ENCODE results near the gene GABARAP. TPM values are rescaled to one million over a fixed set of nuclear protein-coding genes. Genes with fewer than 3 reads are reported as not detected.
"Not testable (repeated sequence)": the region's sequence is repeated elsewhere in the genome, so short reads cannot be mapped to it uniquely, and the experiment has no call there.

Gene GABARAP
- total and polyA plus RNA-seq, 2 donors (not counting 1 experiment from before 2014, with no cell fraction given), result 323 to 371 TPM

GRCh38 chr17:7248796-7249195, 6.5 kb upstream of the GABARAP start:
- CTCF ChIA-PET, result interaction anchor here (1.3 kb wide), 1 partner anchor 8 kb away, joined by 4 read pairs; no protein-coding TSS in a partner anchor

DNA sequence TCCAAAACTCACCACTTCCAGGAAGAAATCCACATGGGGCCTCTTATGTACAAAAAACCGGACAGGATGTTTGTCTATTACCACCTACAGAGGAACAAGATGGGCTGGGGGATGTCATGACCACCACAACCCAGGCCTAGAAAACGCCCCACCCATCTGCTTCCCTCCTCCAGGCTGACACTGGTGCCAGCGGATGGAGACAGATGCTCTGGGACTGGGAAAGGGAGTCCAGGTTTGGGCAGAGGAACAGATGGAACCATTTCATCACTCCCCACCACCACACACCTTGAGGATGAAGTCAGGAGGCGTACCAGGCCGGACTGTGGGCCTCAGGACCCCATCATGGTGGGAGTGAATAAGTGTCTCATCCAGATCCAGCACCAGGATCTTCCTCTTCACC, 4.5 kb upstream of the GABARAP start:
- Histone ChIP-seq H3K9me3 (ENCODE audit: control extremely low read depth in 1 of 3, control insufficient read depth in 2 of 3, insufficient read depth in 1 of 3, low read length in 2 of 3) (no peaks in the 10 kb centered on the region), H3K27me3 (replicated peaks in 1 of 4; ENCODE audit: control extremely low read depth in 1 of 4, control insufficient read depth in 3 of 4, insufficient read depth in 4 of 4, low read length in 3 of 4) (no peaks in the 10 kb centered on the region), H3K4me1 (ENCODE audit: control insufficient read depth in 2 of 2, insufficient read depth in 2 of 2, low read length in 2 of 2) (peaks cover 26 to 30% of the 10 kb centered on the region in 2 donors), H3K79me2 (ENCODE audit: control insufficient read depth, insufficient read depth, low read length) (peaks cover 60% of the 10 kb centered on the region), H4K20me1 (ENCODE audit: control insufficient read depth, insufficient read depth, low read length, poor library complexity, severe bottlenecking) (peaks cover 18% of the 10 kb centered on the region), H3K4me2 (replicated peaks; ENCODE audit: low read depth, low read length, poor library complexity, severe bottlenecking) (no peak overlapping the region), H3K27ac (ENCODE audit: low read length in 2 of 2) (no peak overlapping the region), H2AFZ (ENCODE audit: insufficient read depth, low read depth, low read length, poor library complexity, severe bottlenecking) (no peak overlapping the region), H3K36me3 (replicated peaks in 1 of 2; ENCODE audit: control extremely low read depth in 1 of 2, control insufficient read depth in 1 of 2, extremely low read depth in 1 of 2, insufficient read depth in 2 of 2, low read length in 1 of 2) (peaks cover 8 to 26% of the 10 kb centered on the region in 2 experiments), H3K9ac (ENCODE audit: low read length) (no peak overlapping the region), H3K4me3 (ENCODE audit: control extremely low read depth in 1 of 5, extremely low read depth in 1 of 5, insufficient read depth in 1 of 5, low read depth in 2 of 5, low read length in 4 of 5) (no peak overlapping the region)
- WGBS (ENCODE audit: insufficient coverage), result 100% methylated on average over 1 of the region's 5 CpGs
- ChIA-PET CTCF (no interaction called here), POLR2A (no interaction called here)
- no peak for DNase-seq
- Mint-ChIP-seq H3K9me3 (ENCODE audit: insufficient read depth) (no peaks in the 10 kb centered on the region), H3K4me3 (no peak overlapping the region), H3K27ac (no peak overlapping the region), H3K4me1 (peaks cover 39% of the 10 kb centered on the region), H3K27me3 (no peaks in the 10 kb centered on the region)
- TF ChIP-seq, protein P1, sequence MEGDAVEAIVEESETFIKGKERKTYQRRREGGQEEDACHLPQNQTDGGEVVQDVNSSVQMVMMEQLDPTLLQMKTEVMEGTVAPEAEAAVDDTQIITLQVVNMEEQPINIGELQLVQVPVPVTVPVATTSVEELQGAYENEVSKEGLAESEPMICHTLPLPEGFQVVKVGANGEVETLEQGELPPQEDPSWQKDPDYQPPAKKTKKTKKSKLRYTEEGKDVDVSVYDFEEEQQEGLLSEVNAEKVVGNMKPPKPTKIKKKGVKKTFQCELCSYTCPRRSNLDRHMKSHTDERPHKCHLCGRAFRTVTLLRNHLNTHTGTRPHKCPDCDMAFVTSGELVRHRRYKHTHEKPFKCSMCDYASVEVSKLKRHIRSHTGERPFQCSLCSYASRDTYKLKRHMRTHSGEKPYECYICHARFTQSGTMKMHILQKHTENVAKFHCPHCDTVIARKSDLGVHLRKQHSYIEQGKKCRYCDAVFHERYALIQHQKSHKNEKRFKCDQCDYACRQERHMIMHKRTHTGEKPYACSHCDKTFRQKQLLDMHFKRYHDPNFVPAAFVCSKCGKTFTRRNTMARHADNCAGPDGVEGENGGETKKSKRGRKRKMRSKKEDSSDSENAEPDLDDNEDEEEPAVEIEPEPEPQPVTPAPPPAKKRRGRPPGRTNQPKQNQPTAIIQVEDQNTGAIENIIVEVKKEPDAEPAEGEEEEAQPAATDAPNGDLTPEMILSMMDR (IDR thresholded peaks at IDR 0.05), result no peak
- no peak for TF ChIP-seq EZH2 (IDR thresholded peaks at IDR 0.05; ENCODE audit: borderline replicate concordance, insufficient read depth, low read depth, low read length, poor library complexity, severe bottlenecking)
- intact Hi-C loops (cut with micrococcal nuclease), result no loop called here
- ATAC-seq (ENCODE audit: low read depth), result no peak

More at GRCh38 chr17:7248796-7249195, 6.5 kb upstream of the GABARAP start:
- Histone ChIP-seq H3K4me2 (replicated peaks; ENCODE audit: low read depth, low read length, poor library complexity, severe bottlenecking) (peak overlapping the region; percentile 25), H3K27ac (ENCODE audit: low read length in 2 of 2) (peak overlapping the region in 1 of 2 donors; percentile 100), H3K9ac (ENCODE audit: low read length) (no peak overlapping the region), H3K4me1 (ENCODE audit: control insufficient read depth in 2 of 2, insufficient read depth in 2 of 2, low read length in 2 of 2) (peaks cover 30 to 33% of the 10 kb centered on the region in 2 donors), H3K9me3 (ENCODE audit: control extremely low read depth in 1 of 3, control insufficient read depth in 2 of 3, insufficient read depth in 1 of 3, low read length in 2 of 3) (no peaks in the 10 kb centered on the region), H3K79me2 (ENCODE audit: control insufficient read depth, insufficient read depth, low read length) (peaks cover 58% of the 10 kb centered on the region), H3K36me3 (replicated peaks in 1 of 2; ENCODE audit: control extremely low read depth in 1 of 2, control insufficient read depth in 1 of 2, extremely low read depth in 1 of 2, insufficient read depth in 2 of 2, low read length in 1 of 2) (peaks cover 8 to 30% of the 10 kb centered on the region in 2 experiments), H2AFZ (ENCODE audit: insufficient read depth, low read depth, low read length, poor library complexity, severe bottlenecking) (no peak overlapping the region), H3K4me3 (ENCODE audit: control extremely low read depth in 1 of 5, extremely low read depth in 1 of 5, insufficient read depth in 1 of 5, low read depth in 2 of 5, low read length in 4 of 5) (no peak overlapping the region), H3K27me3 (replicated peaks in 1 of 4; ENCODE audit: control extremely low read depth in 1 of 4, control insufficient read depth in 3 of 4, insufficient read depth in 4 of 4, low read length in 3 of 4) (no peaks in the 10 kb centered on the region), H4K20me1 (ENCODE audit: control insufficient read depth, insufficient read depth, low read length, poor library complexity, severe bottlenecking) (peaks cover 18% of the 10 kb centered on the region)
- Mint-ChIP-seq H3K4me3 (peak overlapping the region; percentile 94), H3K9me3 (ENCODE audit: insufficient read depth) (no peaks in the 10 kb centered on the region), H3K27ac (peak overlapping the region; percentile 41), H3K4me1 (peaks cover 43% of the 10 kb centered on the region), H3K27me3 (no peaks in the 10 kb centered on the region)
- DNase-seq (no peak), ATAC-seq (ENCODE audit: low read depth) (no peak)
- no peak for TF ChIP-seq EZH2 (IDR thresholded peaks at IDR 0.05; ENCODE audit: borderline replicate concordance, insufficient read depth, low read depth, low read length, poor library complexity, severe bottlenecking)
- 86% methylated on average over 3 of the region's 4 CpGs for WGBS (ENCODE audit: insufficient coverage)
- POLR2A ChIA-PET, result interaction anchor here (1.3 to 3.6 kb wide), 2 partner anchors 10 to 14 kb away, joined by 3 to 26 read pairs; partner anchors contain the start of genes DVL2 and PHF23
- intact Hi-C loops (cut with micrococcal nuclease), result no loop called here

DNA sequence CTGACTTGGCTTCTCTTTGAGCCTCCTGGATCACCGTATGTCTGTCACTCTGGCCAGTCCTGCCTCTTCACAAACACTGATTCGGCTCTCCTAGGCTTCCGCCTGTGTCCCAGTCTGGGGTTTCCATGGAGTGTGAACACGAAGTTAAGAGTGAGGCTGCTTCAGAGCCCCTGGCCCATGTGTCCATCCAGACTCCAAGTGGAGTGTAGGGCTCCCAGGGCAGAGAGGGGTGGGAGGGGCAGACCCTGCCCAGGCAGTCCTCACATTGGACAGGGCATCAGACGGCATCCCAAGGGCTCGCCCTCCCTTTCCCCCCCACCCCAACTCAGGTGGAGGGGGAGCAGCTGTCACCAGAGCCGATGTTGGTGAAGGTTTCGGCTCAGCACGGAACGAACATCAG, 1.6 kb upstream of the GABARAP start:
- DNase-seq; H3K4me3 ChIP-seq (ENCODE audit: control extremely low read depth in 1 of 5, extremely low read depth in 1 of 5, insufficient read depth in 1 of 5, low read depth in 2 of 5, low read length in 4 of 5); H3K9ac ChIP-seq (ENCODE audit: low read length); H2AFZ ChIP-seq (ENCODE audit: insufficient read depth, low read depth, low read length, poor library complexity, severe bottlenecking); H3K9me3 Mint-ChIP-seq (ENCODE audit: insufficient read depth); intact Hi-C loops (cut with micrococcal nuclease); H3K27me3 Mint-ChIP-seq; H3K27me3 ChIP-seq (replicated peaks in 1 of 4; ENCODE audit: control extremely low read depth in 1 of 4, control insufficient read depth in 3 of 4, insufficient read depth in 4 of 4, low read length in 3 of 4); H3K9me3 ChIP-seq (ENCODE audit: control extremely low read depth in 1 of 3, control insufficient read depth in 2 of 3, insufficient read depth in 1 of 3, low read length in 2 of 3); H3K4me2 ChIP-seq (replicated peaks; ENCODE audit: low read depth, low read length, poor library complexity, severe bottlenecking); ATAC-seq (ENCODE audit: low read depth): not testable (repeated sequence)
- Mint-ChIP-seq H3K4me3 (peak overlapping the region; percentile 52), H3K4me1 (peaks cover 40% of the 10 kb centered on the region), H3K27ac (peak overlapping the region; percentile 77)
- Histone ChIP-seq H3K4me1 (ENCODE audit: control insufficient read depth in 2 of 2, insufficient read depth in 2 of 2, low read length in 2 of 2) (peaks cover 27 to 30% of the 10 kb centered on the region in 2 donors), H3K79me2 (ENCODE audit: control insufficient read depth, insufficient read depth, low read length) (peaks cover 50% of the 10 kb centered on the region), H3K27ac (ENCODE audit: low read length in 2 of 2) (peak overlapping the region in 1 of 2 donors; percentile 97), H3K36me3 (replicated peaks in 1 of 2; ENCODE audit: control extremely low read depth in 1 of 2, control insufficient read depth in 1 of 2, extremely low read depth in 1 of 2, insufficient read depth in 2 of 2, low read length in 1 of 2) (peaks cover 8 to 37% of the 10 kb centered on the region in 2 experiments), H4K20me1 (ENCODE audit: control insufficient read depth, insufficient read depth, low read length, poor library complexity, severe bottlenecking) (peaks cover 21% of the 10 kb centered on the region)
- ChIA-PET CTCF (interaction anchor here (1.4 kb wide), 1 partner anchor 23 kb away, joined by 4 read pairs; no protein-coding TSS in a partner anchor), POLR2A (interaction anchor here (0.7 to 13.1 kb wide), 3 partner anchors 8 to 220 kb away, joined by 6 to 157 read pairs (median 14); partner anchors contain the start of genes ACADVL, CTDNEP1, DLG4 and ELP5)
- whole genome bisulfite sequencing (ENCODE audit: insufficient coverage), result 88% methylated on average over 6 of the region's 10 CpGs

Measured in B cell (primary cell).